Measurements from ENCODE around the gene EZH2. TPM values are rescaled to one million over a fixed set of nuclear protein-coding genes. Genes with fewer than 3 reads are reported as not detected.

The EZH2 gene
- total RNA-seq, 1 donor from 2014 or later: 13.8 TPM

DNA sequence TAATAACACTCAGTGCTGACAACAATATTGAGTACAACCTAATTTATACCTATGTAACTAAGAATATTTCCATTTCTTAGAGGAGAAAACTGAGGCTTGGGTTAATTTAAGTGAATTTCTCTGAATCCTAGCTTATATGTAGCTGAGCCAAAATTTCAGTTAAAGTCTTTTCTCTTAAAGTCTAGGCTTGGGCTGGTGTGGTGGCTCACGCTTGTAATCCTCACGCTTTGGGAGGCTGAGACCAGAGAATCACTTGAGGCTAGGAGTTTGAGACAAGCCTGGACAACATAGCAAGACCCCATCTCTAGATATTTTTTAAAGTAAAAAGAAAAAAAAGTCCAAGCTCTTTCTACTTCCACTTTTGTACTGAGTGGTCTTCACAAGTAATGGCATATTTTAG, 93.2 kb downstream of the EZH2 start:
- Histone ChIP-seq H3K27me3 (ENCODE audit: insufficient read depth, low read length) (no peaks in the 10 kb centered on the region), H3K9me3 (ENCODE audit: insufficient read depth, low read depth, low read length) (peaks cover 2% of the 10 kb centered on the region), H3K4me1 (ENCODE audit: insufficient read depth, low read length) (no peaks in the 10 kb centered on the region), H3K79me2 (ENCODE audit: insufficient read depth, low read length) (no peaks in the 10 kb centered on the region), H4K20me1 (ENCODE audit: insufficient read depth, low read length) (no peaks in the 10 kb centered on the region), H3K27ac (ENCODE audit: low read depth, low read length) (no peak overlapping the region), H3K4me3 (ENCODE audit: insufficient read depth, low read depth, low read length) (no peak overlapping the region), H2AFZ (ENCODE audit: low read depth, low read length) (no peak overlapping the region), H3K9ac (ENCODE audit: low read length) (no peak overlapping the region), H3K36me3 (ENCODE audit: insufficient read depth, low read length) (peaks cover 52% of the 10 kb centered on the region), H3K4me2 (ENCODE audit: low read length) (no peak overlapping the region)
- no peak overlapping the region for H3K4me3 Mint-ChIP-seq (ENCODE audit: unreplicated experiment)
- H3K27me3 Mint-ChIP-seq (ENCODE audit: low read depth, unreplicated experiment): no peaks in the 10 kb centered on the region
- H3K4me1 Mint-ChIP-seq (ENCODE audit: low read depth, unreplicated experiment): no peaks in the 10 kb centered on the region
- no peak for DNase-seq (ENCODE audit: low read depth)
- TF ChIP-seq, protein P1, sequence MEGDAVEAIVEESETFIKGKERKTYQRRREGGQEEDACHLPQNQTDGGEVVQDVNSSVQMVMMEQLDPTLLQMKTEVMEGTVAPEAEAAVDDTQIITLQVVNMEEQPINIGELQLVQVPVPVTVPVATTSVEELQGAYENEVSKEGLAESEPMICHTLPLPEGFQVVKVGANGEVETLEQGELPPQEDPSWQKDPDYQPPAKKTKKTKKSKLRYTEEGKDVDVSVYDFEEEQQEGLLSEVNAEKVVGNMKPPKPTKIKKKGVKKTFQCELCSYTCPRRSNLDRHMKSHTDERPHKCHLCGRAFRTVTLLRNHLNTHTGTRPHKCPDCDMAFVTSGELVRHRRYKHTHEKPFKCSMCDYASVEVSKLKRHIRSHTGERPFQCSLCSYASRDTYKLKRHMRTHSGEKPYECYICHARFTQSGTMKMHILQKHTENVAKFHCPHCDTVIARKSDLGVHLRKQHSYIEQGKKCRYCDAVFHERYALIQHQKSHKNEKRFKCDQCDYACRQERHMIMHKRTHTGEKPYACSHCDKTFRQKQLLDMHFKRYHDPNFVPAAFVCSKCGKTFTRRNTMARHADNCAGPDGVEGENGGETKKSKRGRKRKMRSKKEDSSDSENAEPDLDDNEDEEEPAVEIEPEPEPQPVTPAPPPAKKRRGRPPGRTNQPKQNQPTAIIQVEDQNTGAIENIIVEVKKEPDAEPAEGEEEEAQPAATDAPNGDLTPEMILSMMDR (IDR thresholded peaks at IDR 0.05; ENCODE audit: insufficient read depth, low read depth, low read length): no peak
- no peak for TF ChIP-seq EZH2 (IDR thresholded peaks at IDR 0.05; ENCODE audit: insufficient read depth, low read length)
- no peaks in the 10 kb centered on the region for H3K9me3 Mint-ChIP-seq (ENCODE audit: unreplicated experiment)
- H3K27ac Mint-ChIP-seq (ENCODE audit: unreplicated experiment): no peak overlapping the region
- H3K36me3 Mint-ChIP-seq (ENCODE audit: low read depth, unreplicated experiment): peaks cover 17% of the 10 kb centered on the region
- no peak for FAIRE-seq

DNA sequence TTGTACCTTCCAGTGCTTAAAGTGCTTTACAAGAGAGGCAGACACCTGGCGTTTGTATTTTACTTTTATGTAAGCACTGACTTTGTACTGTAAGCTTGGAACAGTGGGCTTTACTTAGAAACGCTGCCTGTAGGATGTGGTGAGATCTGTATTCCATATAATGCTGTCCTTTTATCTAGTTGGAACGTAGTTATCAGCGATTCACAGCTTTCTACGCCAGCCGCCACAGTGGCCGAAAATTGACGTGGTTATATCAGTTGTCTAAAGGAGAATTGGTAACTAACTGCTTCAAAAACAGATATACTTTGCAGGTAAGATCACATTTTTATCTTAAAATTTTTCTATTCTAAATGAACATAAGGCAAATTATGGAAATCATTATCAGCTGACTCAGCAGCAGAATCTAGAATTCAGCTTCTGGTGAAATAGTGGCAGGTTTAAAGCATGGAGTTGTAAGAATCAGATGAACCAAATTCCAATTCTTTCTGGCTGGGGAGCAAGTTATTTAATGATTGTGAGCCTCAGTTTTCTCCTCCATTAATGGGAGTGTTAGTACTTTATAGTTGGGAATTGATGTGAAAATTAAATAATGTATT, 93.9 kb downstream of the EZH2 start:
- Histone ChIP-seq H3K4me3 (ENCODE audit: insufficient read depth, low read depth, low read length) (no peak overlapping the region), H3K4me2 (ENCODE audit: low read length) (no peak overlapping the region), H3K4me1 (ENCODE audit: insufficient read depth, low read length) (no peaks in the 10 kb centered on the region), H4K20me1 (ENCODE audit: insufficient read depth, low read length) (no peaks in the 10 kb centered on the region), H3K79me2 (ENCODE audit: insufficient read depth, low read length) (no peaks in the 10 kb centered on the region), H3K27me3 (ENCODE audit: insufficient read depth, low read length) (no peaks in the 10 kb centered on the region), H3K36me3 (ENCODE audit: insufficient read depth, low read length) (peaks cover 52% of the 10 kb centered on the region), H3K27ac (ENCODE audit: low read depth, low read length) (no peak overlapping the region), H3K9me3 (ENCODE audit: insufficient read depth, low read depth, low read length) (peaks cover 2% of the 10 kb centered on the region), H2AFZ (ENCODE audit: low read depth, low read length) (no peak overlapping the region), H3K9ac (ENCODE audit: low read length) (no peak overlapping the region)
- no peaks in the 10 kb centered on the region for H3K4me1 Mint-ChIP-seq (ENCODE audit: low read depth, unreplicated experiment)
- peaks cover 19% of the 10 kb centered on the region for H3K36me3 Mint-ChIP-seq (ENCODE audit: low read depth, unreplicated experiment)
- H3K4me3 Mint-ChIP-seq (ENCODE audit: unreplicated experiment): no peak overlapping the region
- H3K27ac Mint-ChIP-seq (ENCODE audit: unreplicated experiment): no peak overlapping the region
- TF ChIP-seq, protein P1 (IDR thresholded peaks at IDR 0.05; ENCODE audit: insufficient read depth, low read depth, low read length): no peak
- no peak for TF ChIP-seq EZH2 (IDR thresholded peaks at IDR 0.05; ENCODE audit: insufficient read depth, low read length)
- H3K27me3 Mint-ChIP-seq (ENCODE audit: low read depth, unreplicated experiment): no peaks in the 10 kb centered on the region
- FAIRE-seq (no peak), DNase-seq (ENCODE audit: low read depth) (no peak)
- H3K9me3 Mint-ChIP-seq (ENCODE audit: unreplicated experiment): no peaks in the 10 kb centered on the region

DNA sequence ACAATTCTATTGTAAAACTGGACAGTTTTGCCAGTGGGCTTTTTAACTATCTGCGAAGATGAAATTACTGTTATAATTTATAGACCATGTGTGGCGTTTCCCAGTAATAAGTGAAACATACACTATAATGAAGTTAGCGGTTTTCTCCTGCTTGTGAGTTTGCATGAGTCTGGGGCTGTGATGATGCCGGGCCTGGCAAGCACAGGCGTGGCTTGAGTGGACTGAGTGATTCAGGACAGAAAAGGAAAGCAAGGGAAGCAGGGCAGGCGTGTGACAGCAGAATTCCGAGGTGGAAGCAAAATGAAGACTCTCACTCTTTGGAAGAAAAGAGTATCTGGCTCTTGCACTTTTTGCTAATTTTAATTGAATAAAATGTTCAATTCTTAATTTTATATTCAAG, 94.9 kb downstream of the EZH2 start:
- FAIRE-seq (no peak), DNase-seq (ENCODE audit: low read depth) (no peak)
- Histone ChIP-seq H3K9me3 (ENCODE audit: insufficient read depth, low read depth, low read length) (no peaks in the 10 kb centered on the region), H3K4me2 (ENCODE audit: low read length) (no peak overlapping the region), H3K9ac (ENCODE audit: low read length) (no peak overlapping the region), H3K4me1 (ENCODE audit: insufficient read depth, low read length) (no peaks in the 10 kb centered on the region), H4K20me1 (ENCODE audit: insufficient read depth, low read length) (no peaks in the 10 kb centered on the region), H3K79me2 (ENCODE audit: insufficient read depth, low read length) (no peaks in the 10 kb centered on the region), H3K27ac (ENCODE audit: low read depth, low read length) (no peak overlapping the region), H3K27me3 (ENCODE audit: insufficient read depth, low read length) (no peaks in the 10 kb centered on the region), H3K36me3 (ENCODE audit: insufficient read depth, low read length) (peaks cover 55% of the 10 kb centered on the region), H2AFZ (ENCODE audit: low read depth, low read length) (no peak overlapping the region), H3K4me3 (ENCODE audit: insufficient read depth, low read depth, low read length) (no peak overlapping the region)
- Mint-ChIP-seq H3K4me3 (ENCODE audit: unreplicated experiment) (no peak overlapping the region), H3K9me3 (ENCODE audit: unreplicated experiment) (no peaks in the 10 kb centered on the region), H3K4me1 (ENCODE audit: low read depth, unreplicated experiment) (no peaks in the 10 kb centered on the region), H3K27ac (ENCODE audit: unreplicated experiment) (no peak overlapping the region), H3K36me3 (ENCODE audit: low read depth, unreplicated experiment) (peaks cover 19% of the 10 kb centered on the region), H3K27me3 (ENCODE audit: low read depth, unreplicated experiment) (no peaks in the 10 kb centered on the region)
- TF ChIP-seq, protein P1 (IDR thresholded peaks at IDR 0.05; ENCODE audit: insufficient read depth, low read depth, low read length): no peak
- TF ChIP-seq EZH2 (IDR thresholded peaks at IDR 0.05; ENCODE audit: insufficient read depth, low read length): no peak

All from astrocyte (in vitro differentiated cells and primary cell).